ENCODE measurements around the gene SYNJ1. TPM values are rescaled to one million over a fixed set of nuclear protein-coding genes. Genes with fewer than 3 reads are reported as not detected.
"Not testable (repeated sequence)": the region's sequence is repeated elsewhere in the genome, so short reads cannot be mapped to it uniquely, and the experiment has no call there.

Gene SYNJ1
- polyA plus RNA-seq, 3 donors = 15.0 to 15.9 (median 15.6) TPM

DNA sequence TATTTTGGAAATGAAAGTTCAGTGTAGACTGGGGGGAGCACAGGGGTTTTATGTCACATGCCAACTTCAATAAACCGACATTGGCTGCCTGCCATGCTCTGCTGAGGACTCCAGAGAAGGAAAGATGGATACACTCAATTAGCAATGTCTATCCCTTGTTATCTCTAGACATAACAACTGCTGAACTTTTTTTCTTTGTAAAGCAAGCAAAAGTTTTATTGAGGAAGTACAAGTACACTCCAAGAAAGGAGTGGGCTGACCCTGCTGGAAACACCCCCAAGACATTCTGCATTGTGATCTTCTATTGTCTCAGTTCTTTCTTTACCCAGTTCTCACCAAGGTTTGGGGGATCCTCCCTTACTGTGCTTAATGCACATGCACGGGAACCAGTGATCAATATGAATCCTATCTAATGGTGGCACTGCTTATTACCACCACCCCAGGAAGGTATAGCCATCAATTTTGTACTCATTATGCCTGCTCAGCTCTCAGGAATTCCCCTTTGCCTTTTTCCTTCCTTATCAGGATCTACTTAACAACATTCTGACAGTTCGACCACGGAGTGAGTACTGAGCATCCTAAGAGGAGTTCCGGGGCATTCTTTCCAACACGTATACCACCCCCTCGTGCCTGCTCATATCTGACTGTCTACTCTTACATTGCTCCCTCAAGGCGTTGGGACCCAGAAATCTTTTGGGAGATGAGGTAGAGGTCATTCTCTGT, 28.7 kb downstream of the SYNJ1 start:
- DNase-seq (ENCODE audit: low read depth in 3 of 3, low spot score in 2 of 3) = no peak

- DNase-seq (ENCODE audit: low read depth in 3 of 3, low spot score in 2 of 3) = no peak
Measured at GRCh38 chr21:32698286-32698685, 29.5 kb downstream of the SYNJ1 start.

- DNase-seq (ENCODE audit: low read depth in 3 of 3, low spot score in 2 of 3) = not testable (repeated sequence)
Measured at GRCh38 chr21:32695482-32695881, 32.3 kb downstream of the SYNJ1 start.

GRCh38 chr21:32693581-32693980, 34.2 kb downstream of the SYNJ1 start:
- DNase-seq (ENCODE audit: low read depth in 3 of 3, low spot score in 2 of 3) = no peak

GRCh38 chr21:32690085-32690484, 37.7 kb downstream of the SYNJ1 start:
- DNase-seq (ENCODE audit: low read depth in 3 of 3, low spot score in 2 of 3) = no peak

DNA sequence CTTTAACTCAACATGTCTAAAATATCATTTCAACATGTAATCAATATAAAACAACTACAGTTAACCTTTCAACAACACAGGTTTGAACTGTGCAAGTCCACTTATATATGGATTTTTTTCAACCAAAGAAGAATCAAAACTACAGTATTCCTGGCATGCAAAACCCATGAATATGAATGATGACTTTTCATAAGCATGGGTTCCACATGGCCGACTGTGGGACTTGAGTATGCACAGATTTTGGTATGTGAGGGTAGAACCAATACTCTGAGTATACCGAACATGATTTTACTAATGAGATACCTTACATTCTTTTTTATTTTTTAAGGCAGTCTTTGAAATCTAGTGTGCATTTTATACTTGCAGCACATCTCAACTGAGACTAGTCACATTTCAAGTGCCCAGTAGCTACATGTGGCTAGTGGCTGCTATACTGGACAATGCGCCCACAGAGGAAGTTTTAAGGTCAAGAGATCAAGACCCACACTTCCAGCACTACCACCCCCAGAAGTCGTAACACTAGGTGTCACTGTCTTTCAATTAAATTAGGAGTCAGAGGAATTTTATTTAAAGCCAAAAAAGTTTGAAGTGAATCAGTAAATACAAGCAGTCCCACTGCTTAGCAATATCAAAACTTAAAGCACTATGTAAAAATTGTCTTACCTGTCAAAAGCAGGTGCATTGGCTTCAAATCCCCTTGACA, 40.0 kb downstream of the SYNJ1 start:
- DNase-seq (ENCODE audit: low read depth in 3 of 3, low spot score in 2 of 3) = no peak

- no peak for DNase-seq (ENCODE audit: low read depth in 3 of 3, low spot score in 2 of 3)
Measured at GRCh38 chr21:32682696-32683474, 44.9 kb downstream of the SYNJ1 start.

DNA sequence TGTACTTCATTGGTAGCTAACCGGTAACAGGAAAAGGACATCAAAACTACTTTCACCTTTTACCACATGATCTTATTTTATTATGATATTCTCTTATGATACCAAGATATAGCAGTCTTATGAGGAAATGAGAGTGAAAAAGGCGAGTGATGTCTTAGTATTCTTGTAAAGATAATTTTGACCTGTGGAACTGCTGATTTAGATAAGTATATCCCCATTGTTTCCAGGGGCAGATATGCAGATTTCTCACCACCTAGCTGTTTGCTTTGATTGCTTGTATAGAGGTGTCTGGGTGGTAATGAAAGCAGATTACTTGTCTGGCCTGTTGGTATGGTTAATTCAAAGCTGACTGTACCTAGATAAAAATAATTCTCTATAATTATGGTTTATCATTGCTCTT, 53.1 kb downstream of the SYNJ1 start:
- no peak for DNase-seq (ENCODE audit: low read depth in 3 of 3, low spot score in 2 of 3)

- DNase-seq (ENCODE audit: low read depth in 3 of 3, low spot score in 2 of 3) = no peak
Measured at GRCh38 chr21:32674038-32674437, 53.8 kb downstream of the SYNJ1 start.

GRCh38 chr21:32666258-32666657, 61.6 kb downstream of the SYNJ1 start:
- DNase-seq (ENCODE audit: low read depth in 3 of 3, low spot score in 2 of 3) = no peak

- DNase-seq (ENCODE audit: low read depth in 3 of 3, low spot score in 2 of 3) = not testable (repeated sequence)
Measured at GRCh38 chr21:32664095-32664494, 63.7 kb downstream of the SYNJ1 start.

DNA sequence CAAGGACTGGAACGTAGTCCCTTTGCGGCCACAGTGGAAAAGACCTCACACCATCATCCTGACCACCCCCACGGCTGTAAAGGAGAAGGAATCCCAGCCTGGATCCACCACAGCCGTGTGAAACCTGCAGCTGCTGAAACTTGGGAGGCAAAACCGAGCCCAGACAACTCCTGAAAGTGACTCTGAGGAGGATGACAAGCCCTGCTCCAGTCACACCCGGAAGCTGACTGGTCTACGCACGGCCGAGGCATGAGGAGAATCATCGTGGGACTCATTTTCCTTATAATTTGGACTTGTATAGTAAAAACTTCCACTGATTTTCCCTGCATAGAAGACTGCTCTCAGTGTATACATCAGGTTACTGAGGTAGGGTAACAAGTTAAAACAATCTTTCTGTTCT, 65.8 kb downstream of the SYNJ1 start:
- not testable (repeated sequence) for DNase-seq (ENCODE audit: low read depth in 3 of 3, low spot score in 2 of 3)

DNA sequence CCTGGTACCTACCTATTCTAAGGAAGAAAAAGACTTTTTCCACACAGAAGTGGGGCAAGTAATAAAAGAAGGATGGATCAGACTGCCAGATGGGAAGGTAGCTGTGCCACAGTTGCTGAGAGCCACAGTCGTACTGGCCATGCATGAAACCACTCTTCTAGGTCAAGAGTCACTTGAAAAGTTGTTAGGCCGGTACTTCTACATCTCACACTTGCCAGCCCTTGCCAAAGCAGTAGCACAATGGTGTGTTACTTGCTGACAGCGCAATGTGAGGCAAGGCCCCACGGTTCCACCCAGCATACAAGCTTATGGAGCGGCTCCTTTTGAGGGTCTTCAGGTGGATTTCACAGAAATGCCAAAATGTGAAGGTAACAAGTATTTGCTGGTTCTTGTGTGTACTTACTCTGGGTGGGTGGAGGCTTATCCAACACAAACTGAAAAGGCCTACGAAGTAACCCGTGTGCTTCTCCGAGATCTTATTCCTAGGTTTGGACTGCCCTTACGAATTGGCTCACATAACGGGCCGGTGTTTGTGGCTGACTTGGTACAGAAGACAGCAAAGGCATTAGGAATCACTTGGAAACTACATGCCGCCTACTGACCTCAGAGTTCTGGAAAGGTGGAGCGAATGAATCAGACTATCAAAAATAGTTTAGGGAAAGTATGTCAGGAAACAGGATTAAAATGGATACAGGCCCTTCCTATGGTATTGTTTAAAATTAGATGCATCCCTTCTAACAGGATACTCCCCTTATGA, 66.6 kb downstream of the SYNJ1 start:
- DNase-seq (ENCODE audit: low read depth in 3 of 3, low spot score in 2 of 3) = not testable (repeated sequence)

GRCh38 chr21:32658524-32658923, 69.3 kb downstream of the SYNJ1 start:
- no peak for DNase-seq (ENCODE audit: low read depth in 3 of 3, low spot score in 2 of 3)

- DNase-seq (ENCODE audit: low read depth in 3 of 3, low spot score in 2 of 3) = no peak
Measured at GRCh38 chr21:32653326-32653901, 74.4 kb downstream of the SYNJ1 start.

DNA sequence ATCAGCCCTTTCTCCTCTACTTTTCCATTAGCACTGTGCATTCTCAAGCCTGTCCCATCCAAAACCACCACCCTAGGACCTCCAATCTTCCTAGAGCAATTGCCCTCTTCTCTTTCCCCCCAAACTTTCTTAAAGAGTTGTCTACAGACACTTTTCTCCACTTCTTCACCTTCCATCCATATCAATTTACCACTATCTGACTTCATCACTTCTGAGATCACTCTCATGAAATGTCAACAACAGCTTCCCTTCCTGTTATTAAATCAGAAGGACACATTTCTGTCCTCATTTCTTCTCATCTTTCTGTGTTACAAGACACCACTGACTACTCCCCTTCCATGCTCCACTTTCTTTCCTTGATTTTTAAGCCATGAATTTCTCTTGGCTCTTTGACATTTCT, 79.6 kb downstream of the SYNJ1 start:
- DNase-seq (ENCODE audit: low read depth in 3 of 3, low spot score in 2 of 3) = no peak

DNA sequence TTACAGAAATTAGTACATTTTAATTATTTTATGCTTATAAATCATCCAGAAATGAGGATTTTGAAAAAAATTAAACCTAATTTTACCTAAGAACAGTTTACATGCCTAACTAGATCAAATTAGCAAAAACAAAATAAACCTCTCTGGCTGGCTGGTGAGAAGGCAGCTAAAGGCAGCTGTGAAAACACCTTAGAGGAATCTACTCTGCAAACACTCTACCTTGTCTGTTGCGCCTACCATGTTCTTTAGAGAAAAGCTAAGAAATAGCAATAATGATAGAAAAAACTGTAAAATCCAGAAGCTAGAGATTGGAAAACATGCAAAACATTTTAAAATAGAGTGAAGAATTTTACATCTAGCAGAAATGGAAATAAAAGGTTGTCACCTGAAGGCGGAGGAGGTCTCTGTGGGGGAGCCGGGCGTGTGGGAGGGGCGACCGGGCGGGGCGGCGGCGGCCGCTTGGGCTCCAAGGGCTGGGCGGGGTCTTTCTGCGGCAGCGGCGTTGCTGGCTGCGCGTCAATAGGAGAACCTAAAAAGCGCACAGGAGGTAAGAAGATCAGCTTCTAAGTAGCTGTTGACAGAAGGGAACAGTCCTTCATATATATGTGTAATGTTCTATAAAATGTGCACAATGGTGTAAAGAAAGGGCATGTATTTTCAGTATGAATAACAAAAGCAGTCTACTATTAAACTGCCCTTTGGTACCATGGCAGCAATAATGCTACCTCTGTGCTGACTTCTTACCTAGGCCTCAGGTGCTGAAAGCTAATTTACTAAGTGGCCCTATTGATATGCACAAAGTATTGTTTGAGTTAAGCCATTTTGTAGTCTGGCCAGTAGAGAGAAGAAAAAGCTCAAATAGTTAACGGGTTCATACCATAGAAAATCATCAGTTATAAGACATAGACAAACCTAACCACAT, 82.3 kb downstream of the SYNJ1 start:
- DNase-seq (ENCODE audit: low read depth in 3 of 3, low spot score in 2 of 3) = no peak

DNA sequence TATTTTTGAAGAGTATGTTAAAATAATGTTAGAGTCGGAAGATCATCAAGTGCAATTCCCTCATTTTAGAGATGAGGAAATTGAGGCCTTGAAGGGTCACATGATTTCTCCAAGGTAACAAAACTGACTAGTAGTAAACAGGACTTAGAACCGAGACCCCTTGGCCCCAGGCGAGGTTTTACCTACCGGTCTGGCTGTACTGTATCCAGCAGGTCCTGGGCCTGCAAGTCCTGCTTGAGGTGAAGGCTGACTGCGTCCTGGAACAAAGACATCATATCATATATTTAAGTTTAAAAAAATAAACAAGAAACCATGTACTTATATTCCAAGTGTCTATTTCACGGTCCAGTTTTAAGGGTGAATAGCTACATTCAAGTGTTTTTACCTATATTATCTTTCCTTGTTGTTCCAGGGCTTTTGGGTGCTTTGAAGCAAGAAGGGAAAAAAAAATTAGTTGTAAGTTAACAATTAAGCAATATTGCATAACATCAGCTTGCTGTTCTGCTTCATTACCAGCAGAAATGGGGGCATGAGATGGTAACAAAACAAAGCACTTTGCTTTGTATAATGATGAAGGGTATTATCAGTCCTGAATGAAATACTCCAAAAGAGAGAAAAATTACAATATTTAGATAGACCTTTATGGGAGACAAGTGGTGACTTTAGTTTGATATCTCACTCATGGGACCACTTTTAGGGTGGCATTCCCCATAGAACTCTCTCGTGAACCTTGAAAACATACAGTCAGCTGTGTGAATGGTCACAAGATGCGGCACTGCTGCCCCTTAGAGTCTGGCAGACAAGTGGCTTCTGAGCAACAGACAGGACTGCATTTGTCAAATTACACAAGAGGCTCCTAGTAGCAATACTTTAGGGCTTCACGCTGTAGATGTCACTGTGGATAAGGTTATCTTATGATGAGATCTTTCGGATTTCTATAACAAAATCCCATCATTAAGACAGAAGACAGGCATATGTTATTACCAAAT, 85.8 kb downstream of the SYNJ1 start:
- no peak for DNase-seq (ENCODE audit: low read depth in 3 of 3, low spot score in 2 of 3)

All from right renal cortex interstitium (tissue), 3 donors.